Suppressor macrophage treated with lipopolysaccharide for 4 hours (primary cell): ENCODE measurements around the gene TMEM26.
"Not testable (repeated sequence)": the region's sequence is repeated elsewhere in the genome, so short reads cannot be mapped to it uniquely, and the experiment has no call there.

ENCODE experiments used
- DNase-seq: peaks from one replicate; pipeline ENCODE4 v3.0.0-alpha.2; 2020

The TMEM26 gene

GRCh38 chr10:61398366-61399129 is 54.6 kb downstream of the TMEM26 start:
- DNase-seq: no peak

- DNase-seq: peak; percentile 89
Observed at GRCh38 chr10:61397175-61397986, 55.8 kb downstream of the TMEM26 start.

GRCh38 chr10:61391281-61391680 is 61.9 kb downstream of the TMEM26 start:
- DNase-seq: no peak

- peak; percentile 75 for DNase-seq
Observed at GRCh38 chr10:61390851-61391250, 62.3 kb downstream of the TMEM26 start.

- peak; percentile 59 for DNase-seq
Observed at GRCh38 chr10:61389887-61390286, 63.3 kb downstream of the TMEM26 start.

- DNase-seq: not testable (repeated sequence)
Observed at GRCh38 chr10:61388986-61389385, 64.2 kb downstream of the TMEM26 start.

- DNase-seq: peak; percentile 53
Observed at GRCh38 chr10:61385231-61386001, 67.8 kb downstream of the TMEM26 start.

GRCh38 chr10:61381153-61381552 is 72.0 kb downstream of the TMEM26 start:
- not testable (repeated sequence) for DNase-seq

GRCh38 chr10:61378865-61379264 is 74.3 kb downstream of the TMEM26 start:
- no peak for DNase-seq

GRCh38 chr10:61376908-61377368 is 76.2 kb downstream of the TMEM26 start:
- no peak for DNase-seq

GRCh38 chr10:61376377-61376776 is 76.8 kb downstream of the TMEM26 start:
- DNase-seq: no peak

GRCh38 chr10:61366365-61366764 is 86.8 kb downstream of the TMEM26 start:
- DNase-seq: no peak

- DNase-seq: no peak
Observed at GRCh38 chr10:61364619-61365018, 88.6 kb downstream of the TMEM26 start.

- DNase-seq: no peak
Observed at GRCh38 chr10:61363006-61363405, 90.2 kb downstream of the TMEM26 start.

- DNase-seq: no peak
Observed at GRCh38 chr10:61359452-61359851, 93.7 kb downstream of the TMEM26 start.

- DNase-seq: no peak
Observed at GRCh38 chr10:61357687-61358086, 95.5 kb downstream of the TMEM26 start.
